HUES48 (cell line): ENCODE data around the gene ZNF831.

Experiments used
- H3K27ac ChIP-seq: one replicate; pipeline ENCODE4 v1.7.0; 2013; ENCODE audit warnings: low read depth, low read length, inconsistent platforms
- H3K27me3 ChIP-seq: 2 replicates; pipeline ENCODE4 v1.6.1; 2013; ENCODE audit warnings: mild to moderate bottlenecking, low read length; ENCODE audit not compliant: control insufficient read depth, insufficient read depth
- H3K36me3 ChIP-seq: 2 replicates; pipeline ENCODE4 v1.6.1; 2013; ENCODE audit warnings: low read length; ENCODE audit not compliant: control insufficient read depth, insufficient read depth
- H3K4me1 ChIP-seq: 2 replicates; pipeline ENCODE4 v1.6.1; 2013; ENCODE audit warnings: mild to moderate bottlenecking, low read length; ENCODE audit not compliant: control insufficient read depth, insufficient read depth
- H3K4me3 ChIP-seq: 2 replicates; pipeline ENCODE4 v1.5.1; 2013; ENCODE audit warnings: mild to moderate bottlenecking, low read depth, low read length
- H3K9ac ChIP-seq: 2 replicates; pipeline ENCODE4 v1.6.1; 2013; ENCODE audit warnings: mild to moderate bottlenecking, low read depth, low read length, moderate library complexity
- H3K9me3 ChIP-seq: 2 replicates; pipeline ENCODE4 v1.6.1; 2013; ENCODE audit warnings: low read length; ENCODE audit not compliant: control insufficient read depth, insufficient read depth

Gene ZNF831

GRCh38 chr20:59217794-59218280, 54.2 kb downstream of the ZNF831 start:
- Histone ChIP-seq H3K27me3 (peaks cover 23% of the 10 kb centered on the region), H3K4me3 (no peak overlapping the region), H3K4me1 (peaks cover 14% of the 10 kb centered on the region), H3K9ac (no peak overlapping the region), H3K27ac (no peak overlapping the region), H3K36me3 (no peaks in the 10 kb centered on the region), H3K9me3 (no peaks in the 10 kb centered on the region)

GRCh38 chr20:59219211-59219610, 55.6 kb downstream of the ZNF831 start:
- H3K36me3 ChIP-seq: no peaks in the 10 kb centered on the region
- H3K9me3 ChIP-seq: no peaks in the 10 kb centered on the region
- H3K4me1 ChIP-seq: peaks cover 20% of the 10 kb centered on the region
- no peak overlapping the region for H3K4me3 ChIP-seq
- no peak overlapping the region for H3K9ac ChIP-seq
- H3K27me3 ChIP-seq: peaks cover 37% of the 10 kb centered on the region
- H3K27ac ChIP-seq: no peak overlapping the region

GRCh38 chr20:59220161-59220560, 56.5 kb downstream of the ZNF831 start:
- H3K27ac ChIP-seq: no peak overlapping the region
- H3K4me1 ChIP-seq: peaks cover 20% of the 10 kb centered on the region
- H3K9me3 ChIP-seq: no peaks in the 10 kb centered on the region
- H3K27me3 ChIP-seq: peaks cover 41% of the 10 kb centered on the region
- H3K36me3 ChIP-seq: no peaks in the 10 kb centered on the region
- no peak overlapping the region for H3K4me3 ChIP-seq
- H3K9ac ChIP-seq: no peak overlapping the region

DNA sequence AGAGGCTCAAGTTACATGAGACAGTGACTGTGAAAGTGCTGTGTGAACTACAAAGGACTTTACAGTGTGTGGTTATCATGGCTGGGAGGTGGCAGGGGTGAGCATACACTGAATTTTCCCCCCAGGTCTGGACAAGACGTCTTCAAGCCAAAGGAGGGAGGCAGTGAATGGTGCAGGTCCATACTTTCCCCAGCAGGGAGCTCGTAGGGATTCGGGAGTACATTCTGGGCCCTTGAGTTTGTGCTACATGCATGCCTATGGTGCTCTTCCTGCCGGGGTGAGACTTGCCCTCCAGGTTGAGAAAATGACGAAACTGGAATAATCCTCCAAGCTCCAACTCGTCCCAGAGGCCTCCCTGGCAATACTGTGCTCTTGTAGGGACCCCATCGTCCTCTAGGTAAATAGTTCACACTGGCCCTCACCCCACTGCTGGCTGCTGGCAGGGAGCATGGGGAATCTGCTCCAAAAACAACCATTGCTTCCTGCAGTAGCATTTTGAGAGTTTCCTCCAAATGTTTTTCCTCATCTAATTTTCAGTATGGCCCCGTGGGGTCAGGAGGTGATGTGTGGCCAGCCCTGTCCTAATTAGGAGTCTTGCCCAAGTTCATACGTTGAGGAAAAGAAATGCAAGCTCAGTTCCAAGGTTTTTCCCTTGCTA, 57.6 kb downstream of the ZNF831 start:
- Histone ChIP-seq H3K27me3 (peaks cover 41% of the 10 kb centered on the region), H3K4me1 (peaks cover 20% of the 10 kb centered on the region), H3K4me3 (no peak overlapping the region), H3K36me3 (no peaks in the 10 kb centered on the region), H3K27ac (no peak overlapping the region), H3K9me3 (no peaks in the 10 kb centered on the region), H3K9ac (no peak overlapping the region)

- Histone ChIP-seq H3K4me1 (peaks cover 20% of the 10 kb centered on the region), H3K36me3 (no peaks in the 10 kb centered on the region), H3K9me3 (no peaks in the 10 kb centered on the region), H3K27me3 (peaks cover 41% of the 10 kb centered on the region), H3K27ac (no peak overlapping the region), H3K9ac (no peak overlapping the region), H3K4me3 (peak overlapping the region; percentile 76; the same call in 1 of the 2 replicates)
Observed at GRCh38 chr20:59221707-59222252, 58.2 kb downstream of the ZNF831 start.

GRCh38 chr20:59222253-59223181, 58.9 kb downstream of the ZNF831 start:
- no peak overlapping the region for H3K27ac ChIP-seq
- H3K4me3 ChIP-seq: peak overlapping the region; percentile 76
- H3K36me3 ChIP-seq: no peaks in the 10 kb centered on the region
- peaks cover 41% of the 10 kb centered on the region for H3K27me3 ChIP-seq
- no peaks in the 10 kb centered on the region for H3K9me3 ChIP-seq
- peaks cover 20% of the 10 kb centered on the region for H3K4me1 ChIP-seq
- peak overlapping the region; percentile 33; the same call in 1 of the 2 replicates for H3K9ac ChIP-seq

DNA sequence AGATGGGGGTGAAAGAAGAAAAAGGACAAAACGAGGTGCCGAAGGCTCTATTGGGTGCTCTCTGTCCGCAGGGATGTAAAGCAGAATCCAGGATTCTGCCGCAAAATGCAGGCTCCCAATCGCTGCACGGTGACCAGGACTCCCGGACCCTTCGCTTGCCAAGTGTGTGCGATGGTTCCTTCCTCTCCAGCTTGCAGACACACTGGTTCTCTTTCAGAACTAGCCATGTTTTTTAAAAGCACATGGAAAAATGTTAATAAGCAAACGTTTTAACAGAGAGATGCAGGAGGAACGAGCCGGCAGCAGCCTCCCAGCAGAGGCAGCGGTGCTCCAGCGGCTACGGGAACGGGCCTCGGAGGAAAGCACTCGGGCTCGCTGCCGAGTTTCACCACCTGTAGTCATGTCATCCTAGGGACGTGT, 59.6 kb downstream of the ZNF831 start:
- H3K27me3 ChIP-seq: peaks cover 41% of the 10 kb centered on the region
- no peaks in the 10 kb centered on the region for H3K9me3 ChIP-seq
- H3K4me1 ChIP-seq: peaks cover 20% of the 10 kb centered on the region
- no peak overlapping the region for H3K27ac ChIP-seq
- peak overlapping the region; percentile 76 for H3K4me3 ChIP-seq
- H3K9ac ChIP-seq: no peak overlapping the region
- H3K36me3 ChIP-seq: no peaks in the 10 kb centered on the region

DNA sequence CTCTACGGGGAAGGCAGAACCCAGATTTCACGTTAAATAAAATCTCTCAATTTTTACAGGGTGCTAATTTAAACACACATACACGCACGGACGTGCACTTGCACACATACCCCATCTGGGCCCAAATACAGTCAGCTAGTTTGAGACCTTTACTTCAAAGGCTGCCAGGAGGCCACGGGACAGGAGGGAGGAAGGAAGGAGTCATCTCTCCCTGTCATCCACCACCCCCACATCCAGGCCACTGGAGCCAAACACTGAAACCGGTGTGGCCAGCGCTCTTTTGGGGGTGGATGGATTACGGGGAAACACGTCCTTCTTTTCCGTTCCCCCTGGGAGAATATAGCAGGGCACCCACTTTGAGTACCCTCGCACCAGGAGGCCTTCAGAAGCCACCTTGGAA, 60.1 kb downstream of the ZNF831 start:
- Histone ChIP-seq H3K36me3 (no peaks in the 10 kb centered on the region), H3K9me3 (no peaks in the 10 kb centered on the region), H3K4me1 (peaks cover 20% of the 10 kb centered on the region), H3K4me3 (no peak overlapping the region), H3K27ac (no peak overlapping the region), H3K9ac (no peak overlapping the region), H3K27me3 (peaks cover 41% of the 10 kb centered on the region)

DNA sequence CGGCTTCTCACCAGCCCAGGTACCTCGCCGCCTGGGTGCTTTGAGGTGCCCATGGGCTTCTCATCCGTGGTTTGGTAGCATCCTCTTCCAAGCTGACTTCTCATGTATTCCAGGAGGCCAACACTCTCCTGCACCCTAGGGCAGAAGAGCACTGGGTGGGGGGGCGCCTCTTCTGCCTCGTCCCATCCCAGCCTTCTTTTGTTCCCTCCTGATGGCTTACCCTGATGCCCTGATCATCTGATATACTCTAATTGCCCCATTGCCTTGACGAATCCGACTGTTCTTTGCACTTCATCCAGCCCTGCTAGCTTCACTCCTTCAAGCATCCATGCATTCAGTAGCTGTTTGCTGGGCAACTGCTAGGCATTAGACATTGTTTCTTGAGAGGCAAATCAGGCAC, 60.6 kb downstream of the ZNF831 start:
- Histone ChIP-seq H3K4me3 (no peak overlapping the region), H3K4me1 (peaks cover 17% of the 10 kb centered on the region), H3K36me3 (no peaks in the 10 kb centered on the region), H3K9ac (no peak overlapping the region), H3K9me3 (no peaks in the 10 kb centered on the region), H3K27ac (no peak overlapping the region), H3K27me3 (peaks cover 41% of the 10 kb centered on the region)

DNA sequence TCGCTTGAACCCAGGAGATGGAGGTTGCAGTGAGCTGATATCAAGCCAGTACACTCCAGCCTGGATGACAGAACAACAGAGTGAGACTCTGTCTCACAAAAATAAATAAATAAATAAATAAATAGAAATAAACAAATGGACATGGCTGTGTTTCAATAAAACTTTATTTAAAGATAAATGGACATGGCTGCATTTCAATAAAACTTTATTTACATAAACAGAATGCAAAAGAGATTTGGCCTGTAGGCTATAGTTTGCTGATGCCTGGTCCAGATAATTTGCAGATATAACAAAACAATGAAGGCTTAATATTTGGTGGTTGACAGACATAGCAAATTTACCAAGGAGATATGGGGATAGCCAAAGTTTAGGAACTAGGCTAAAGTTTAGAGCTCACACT, 66.8 kb downstream of the ZNF831 start:
- Histone ChIP-seq H3K4me3 (no peak overlapping the region), H3K36me3 (no peaks in the 10 kb centered on the region), H3K9me3 (no peaks in the 10 kb centered on the region), H3K9ac (no peak overlapping the region), H3K4me1 (no peaks in the 10 kb centered on the region), H3K27ac (no peak overlapping the region), H3K27me3 (no peaks in the 10 kb centered on the region; the same call in 1 of the 2 replicates)
